Naive thymus-derived CD4-positive, alpha-beta T cell (primary cell): Measurements from ENCODE around the gene GOSR1. TPM values are rescaled to one million over a fixed set of nuclear protein-coding genes. Genes with fewer than 3 reads are reported as not detected.
"Not testable (repeated sequence)": the region's sequence is repeated elsewhere in the genome, so short reads cannot be mapped to it uniquely, and the experiment has no call there.

Experiments
- ATAC-seq: fragments of 150-1000 bp; cut with Tn5 transposase; 2 replicates; pipeline ENCODE4 v1.10.0; 2021; ENCODE audit warnings: mild to moderate bottlenecking, moderate library complexity
- CTCF ChIA-PET: fragments of 350-600 bp; sonication (Branson Sonifier 250); formaldehyde crosslinking; loops from one replicate; lab custom pipeline; 2021; ENCODE audit warnings: antibody characterized with exemption; lab: Charles Lee
- POLR2A ChIA-PET: fragments of 350-600 bp; sonication (Branson Sonifier 250); formaldehyde crosslinking; loops from one replicate; lab custom pipeline; 2021; ENCODE audit warnings: antibody characterized with exemption, inconsistent platforms; lab: Charles Lee
- DNase-seq, 9 donors: peaks; one replicate each; pipeline versions ENCODE4 v3.0.0 to v3.0.0-alpha.2; 2020 to 2022; ENCODE audit warnings: mixed read lengths in 1 of 9
- H3K27ac ChIP-seq: one replicate; pipeline ENCODE4 v1.7.0; 2013; ENCODE audit warnings: mild to moderate bottlenecking, low read depth, low read length, moderate library complexity
- H3K27me3 ChIP-seq, 2 donors: one replicate each; pipeline ENCODE4 v1.7.0; 2013; ENCODE audit warnings: low read length in 2 of 2, mild to moderate bottlenecking in 2 of 2, moderate library complexity in 2 of 2; ENCODE audit not compliant: control insufficient read depth in 2 of 2, insufficient read depth in 2 of 2
- H3K36me3 ChIP-seq, 3 experiments: 1 replicate in 2 of 3; 2 replicates in 1 of 3; pipeline ENCODE4 v1.7.0; 2013; ENCODE audit warnings: low read length in 3 of 3, mild to moderate bottlenecking in 3 of 3, moderate library complexity in 1 of 3; ENCODE audit not compliant: insufficient read depth in 3 of 3, control insufficient read depth in 2 of 3
- H3K4me1 ChIP-seq, 2 donors: one replicate each; pipeline ENCODE4 v1.7.0; 2013; ENCODE audit warnings: low read length in 2 of 2, mild to moderate bottlenecking in 2 of 2, moderate library complexity in 1 of 2; ENCODE audit not compliant: control insufficient read depth in 2 of 2, insufficient read depth in 2 of 2
- H3K4me3 ChIP-seq: 2 replicates; pipeline ENCODE4 v1.7.0; 2013; ENCODE audit warnings: mild to moderate bottlenecking, low read length
- H3K9me3 ChIP-seq, 3 experiments: 1 replicate in 2 of 3; 2 replicates in 1 of 3; pipeline ENCODE4 v1.7.0; 2013; ENCODE audit warnings: low read length in 3 of 3; ENCODE audit not compliant: control insufficient read depth in 2 of 3
- H3K27ac Mint-ChIP-seq, 9 donors: one replicate each; pipeline ENCODE4 v1.8.0; 2020 to 2022; ENCODE audit warnings: mixed read lengths in 9 of 9, mild to moderate bottlenecking in 8 of 9, moderate library complexity in 5 of 9, inconsistent platforms in 2 of 9
- H3K27me3 Mint-ChIP-seq, 5 donors: one replicate each; pipeline ENCODE4 v1.8.0; 2021 to 2022; ENCODE audit warnings: mixed read lengths in 5 of 5, mild to moderate bottlenecking in 1 of 5
- H3K36me3 Mint-ChIP-seq, 5 donors: one replicate each; pipeline ENCODE4 v1.8.0; 2020 to 2022; ENCODE audit warnings: mixed read lengths in 5 of 5, mild to moderate bottlenecking in 3 of 5, inconsistent platforms in 1 of 5
- H3K4me1 Mint-ChIP-seq, 7 donors: one replicate each; pipeline ENCODE4 v1.8.0; 2020 to 2022; ENCODE audit warnings: mixed read lengths in 7 of 7, mild to moderate bottlenecking in 3 of 7, inconsistent platforms in 1 of 7
- H3K4me3 Mint-ChIP-seq, 10 donors: one replicate each; pipeline ENCODE4 v1.8.0; 2020 to 2022; ENCODE audit warnings: mild to moderate bottlenecking in 10 of 10, mixed read lengths in 10 of 10, moderate library complexity in 6 of 10, inconsistent platforms in 2 of 10
- H3K9me3 Mint-ChIP-seq, 11 donors: one replicate each; pipeline ENCODE4 v1.8.0; 2020 to 2022; ENCODE audit warnings: mixed read lengths in 11 of 11, mild to moderate bottlenecking in 4 of 11, inconsistent platforms in 1 of 11, moderate library complexity in 1 of 11
- intact Hi-C, 2 donors: fragments of 100-400 bp; cut with micrococcal nuclease; formaldehyde crosslinking; loops; one replicate each; pipeline ENCODE4 v1.15.1; 2023
- polyA plus RNA-seq, 2 donors: library from polyadenylated mRNA; unstranded; fragments of 300-500 nt; fragmentation: Illumina TruSeq; gene quantifications; one replicate each; pipeline ENCODE4 v1.2.3, GENCODE V29; 2021
- total RNA-seq, 6 experiments: library from RNA in 5 of 6; stranded (reverse) in 5 of 6; gene quantifications; 1 replicate in 5 of 6; 2 replicates in 1 of 6; pipeline ENCODE4 v1.2.3 and lab custom pipeline; 2021 to 2026

The GOSR1 gene
- total and polyA plus RNA-seq, 7 experiments from 2014 or later, result 45.1 to 70.8 (median 62.9) TPM

- H3K4me1 ChIP-seq, ATAC-seq, CTCF ChIA-PET, H3K27ac Mint-ChIP-seq, H3K27me3 ChIP-seq, H3K9me3 ChIP-seq, intact Hi-C loops, POLR2A ChIA-PET, H3K27ac ChIP-seq, H3K36me3 Mint-ChIP-seq, H3K4me3 ChIP-seq, DNase-seq, H3K4me1 Mint-ChIP-seq, H3K27me3 Mint-ChIP-seq, H3K9me3 Mint-ChIP-seq, H3K36me3 ChIP-seq: not testable (repeated sequence)
- peak overlapping the region in 1 of 10 donors; percentile 83 for H3K4me3 Mint-ChIP-seq
Observed at GRCh38 chr17:30575648-30576325, 98.6 kb downstream of the GOSR1 start.

- Histone ChIP-seq H3K4me1 (no peaks in the 10 kb centered on the region), H3K27me3 (no peaks in the 10 kb centered on the region), H3K9me3 (no peaks in the 10 kb centered on the region), H3K4me3 (no peak overlapping the region), H3K36me3 (no peaks in the 10 kb centered on the region), H3K27ac (no peak overlapping the region)
- POLR2A ChIA-PET, result no interaction called here
- no peak for ATAC-seq
- Mint-ChIP-seq H3K27me3 (peaks cover 0 to 4% (median 0%) of the 10 kb centered on the region in 5 donors), H3K4me1 (peaks cover 0 to 7% (median 0%) of the 10 kb centered on the region in 7 donors), H3K27ac (peak overlapping the region in 1 of 9 donors; percentile 25), H3K36me3 (no peaks in the 10 kb centered on the region), H3K4me3 (peak overlapping the region in 3 of 10 donors; percentile 42 to 85 (median 83)), H3K9me3 (no peaks in the 10 kb centered on the region)
- CTCF ChIA-PET, result no interaction called here
- peak in 2 of 9 donors; percentile 18 to 48 for DNase-seq
- intact Hi-C loops, result no loop called here
Observed at GRCh38 chr17:30576326-30576861, 99.2 kb downstream of the GOSR1 start.

Other genes starting within 250 kb of the GOSR1 start
- gene SLC6A4, start 241.7 kb upstream of the GOSR1 start, total RNA-seq, result under 1 TPM in 1 of 5 experiments, not detected in 4; 0.10 TPM
- gene SLC6A4, start 241.7 kb upstream of the GOSR1 start, polyA plus RNA-seq, result under 1 TPM; 0.05 to 0.09 TPM
- gene BLMH, start 185.5 kb upstream of the GOSR1 start, total RNA-seq, result 10 to 100 TPM; 26.8 to 57.5 (median 40.1) TPM
- 10 to 100 TPM; 17.7 to 24.4 TPM for gene BLMH, start 185.5 kb upstream of the GOSR1 start, polyA plus RNA-seq
- not detected for gene TMIGD1, start 143.4 kb upstream of the GOSR1 start, total RNA-seq
- gene TMIGD1, start 143.4 kb upstream of the GOSR1 start, polyA plus RNA-seq, result not detected
- gene CPD, start 98.5 kb upstream of the GOSR1 start, total RNA-seq, result 10 to 100 TPM; 16.5 to 52.9 (median 22.6) TPM
- gene CPD, start 98.5 kb upstream of the GOSR1 start, polyA plus RNA-seq, result 10 to 100 TPM; 14.9 to 17.3 TPM